AG10803 (cell line): Measurements from ENCODE around the gene GSTK1.
A peak's percentile ranks its signal among the peaks of the same experiment; 100 is the strongest.
"Not testable (repeated sequence)": the region's sequence is repeated elsewhere in the genome, so short reads cannot be mapped to it uniquely, and the experiment has no call there.

Experiments used
- DNase-seq: peaks from one replicate; pipeline ENCODE4 v3.0.0; 2010; ENCODE audit warnings: low read depth
- H3K4me3 ChIP-seq: 2 replicates; pipeline ENCODE4 v1.5.1; 2011; ENCODE audit warnings: mild to moderate bottlenecking, low read length, control low read depth
- CTCF ChIP-seq: conservative IDR thresholded peaks from 2 replicates; pipeline ENCODE4 v1.5.1; 2011; ENCODE audit warnings: mild to moderate bottlenecking, low read length, control low read depth, inconsistent platforms

The GSTK1 gene

GRCh38 chr7:143257501-143257900, 5.7 kb upstream of the GSTK1 start:
- H3K4me3 ChIP-seq = no peak overlapping the region
- no peak for TF ChIP-seq CTCF
- no peak for DNase-seq

GRCh38 chr7:143258831-143259230, 4.4 kb upstream of the GSTK1 start:
- DNase-seq = no peak
- TF ChIP-seq CTCF = no peak
- no peak overlapping the region for H3K4me3 ChIP-seq

- no peak overlapping the region for H3K4me3 ChIP-seq
- DNase-seq = no peak
- no peak for TF ChIP-seq CTCF
Measured at GRCh38 chr7:143259765-143260164, 3.5 kb upstream of the GSTK1 start.

GRCh38 chr7:143261901-143262300, 1.3 kb upstream of the GSTK1 start:
- DNase-seq = no peak
- no peak overlapping the region for H3K4me3 ChIP-seq
- no peak for TF ChIP-seq CTCF

- DNase-seq = not testable (repeated sequence)
- peak overlapping the region; percentile 90 for H3K4me3 ChIP-seq
Measured at GRCh38 chr7:143264196-143264568, 941 bp downstream of the GSTK1 start.

GRCh38 chr7:143265017-143265693, 1.9 kb downstream of the GSTK1 start:
- no peak for TF ChIP-seq CTCF
- no peak overlapping the region for H3K4me3 ChIP-seq
- no peak for DNase-seq

GRCh38 chr7:143269251-143269650, 6.0 kb downstream of the GSTK1 start:
- no peak for DNase-seq
- TF ChIP-seq CTCF = no peak

GRCh38 chr7:143271240-143271639, 8.0 kb downstream of the GSTK1 start:
- no peak for DNase-seq
- TF ChIP-seq CTCF = no peak
- no peak overlapping the region for H3K4me3 ChIP-seq

More at GRCh38 chr7:143269251-143269650, 6.0 kb downstream of the GSTK1 start:
- H3K4me3 ChIP-seq = no peak overlapping the region
